HG03575 (cell line): ENCODE measurements around the gene TDRKH.
"Not testable (repeated sequence)": the region's sequence is repeated elsewhere in the genome, so short reads cannot be mapped to it uniquely, and the experiment has no call there.

Experiments used
- ATAC-seq: cut with Tn5 transposase; IDR thresholded peaks from one replicate; pipeline ENCODE4 v1.9.1; 2021; ENCODE audit not compliant: unreplicated experiment, insufficient number of reproducible peaks, low FRiP score; ENCODE audit errors: extremely low read depth

The TDRKH gene

GRCh38 chr1:151776665-151777062 is 13.6 kb downstream of the TDRKH start:
- ATAC-seq: no peak

- ATAC-seq: no peak
Measured at GRCh38 chr1:151775894-151776664, 14.2 kb downstream of the TDRKH start.

GRCh38 chr1:151774256-151774922 is 15.9 kb downstream of the TDRKH start:
- ATAC-seq: no peak

GRCh38 chr1:151773702-151774101 is 16.6 kb downstream of the TDRKH start:
- ATAC-seq: no peak

- ATAC-seq: not testable (repeated sequence)
Measured at GRCh38 chr1:151769270-151769669, 21.0 kb downstream of the TDRKH start.

GRCh38 chr1:151768351-151769066 is 21.8 kb downstream of the TDRKH start:
- not testable (repeated sequence) for ATAC-seq

GRCh38 chr1:151763990-151764389 is 26.3 kb downstream of the TDRKH start:
- ATAC-seq: no peak

- ATAC-seq: no peak
Measured at GRCh38 chr1:151762941-151763921, 27.1 kb downstream of the TDRKH start, which contains the start of gene MRPL9. MRPL9 (minus strand) TSS chr1:151763496; CDS start chr1:151763479, 17 bp downstream.

GRCh38 chr1:151760597-151761385 is 29.5 kb downstream of the TDRKH start:
- no peak for ATAC-seq

GRCh38 chr1:151759241-151759640 is 31.1 kb downstream of the TDRKH start:
- ATAC-seq: no peak

- ATAC-seq: no peak
Measured at GRCh38 chr1:151756291-151756690, 34.0 kb downstream of the TDRKH start.

GRCh38 chr1:151741516-151741915 is 48.8 kb downstream of the TDRKH start:
- no peak for ATAC-seq

- no peak for ATAC-seq
Measured at GRCh38 chr1:151739590-151740355, 50.5 kb downstream of the TDRKH start.

GRCh38 chr1:151737479-151737878 is 52.8 kb downstream of the TDRKH start:
- no peak for ATAC-seq

- no peak for ATAC-seq
Measured at GRCh38 chr1:151737026-151737425, 53.3 kb downstream of the TDRKH start.

GRCh38 chr1:151733995-151734394 is 56.3 kb downstream of the TDRKH start:
- ATAC-seq: not testable (repeated sequence)

GRCh38 chr1:151733126-151733525 is 57.2 kb downstream of the TDRKH start:
- no peak for ATAC-seq
